OCI-LY3 (cell line): ENCODE data around the gene CLSTN2.

Source experiments
- EZH2phosphoT487 ChIP-seq: fragments of 200-600 bp; shearing (Covaris generic); IDR thresholded peaks from 2 replicates; pipeline ENCODE4 v1.6.1; 2018; ENCODE audit warnings: antibody characterized with exemption, mixed run types, low read depth
- TF ChIP-seq, protein P1 (sequence below): fragments of 200-600, 300-600 bp; sonication (generic); IDR thresholded peaks from 2 replicates; pipeline ENCODE4 v1.5.1; 2014; ENCODE audit warnings: antibody characterized with exemption, low read length, low read depth

DNA sequence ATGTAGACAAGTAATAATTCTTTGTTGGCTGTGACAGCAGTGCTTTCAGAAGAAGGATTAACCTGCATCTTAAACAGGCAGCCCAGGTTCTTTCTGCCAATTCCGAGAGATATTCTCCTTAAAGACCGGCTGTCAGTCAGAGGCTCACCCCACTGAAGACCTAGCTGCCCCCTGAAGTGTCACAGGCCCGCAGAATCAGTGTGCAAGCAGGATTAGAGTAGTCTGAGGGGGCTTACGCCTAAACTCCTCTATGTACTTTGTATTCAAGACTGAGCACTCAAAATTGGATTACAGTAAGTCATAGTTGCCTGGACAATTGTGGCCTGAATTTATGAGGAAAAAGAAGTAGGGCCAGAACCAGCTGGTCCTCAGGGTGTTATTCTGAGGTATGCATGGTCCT is 342.9 kb downstream of the CLSTN2 start:
- TF ChIP-seq, protein P1, sequence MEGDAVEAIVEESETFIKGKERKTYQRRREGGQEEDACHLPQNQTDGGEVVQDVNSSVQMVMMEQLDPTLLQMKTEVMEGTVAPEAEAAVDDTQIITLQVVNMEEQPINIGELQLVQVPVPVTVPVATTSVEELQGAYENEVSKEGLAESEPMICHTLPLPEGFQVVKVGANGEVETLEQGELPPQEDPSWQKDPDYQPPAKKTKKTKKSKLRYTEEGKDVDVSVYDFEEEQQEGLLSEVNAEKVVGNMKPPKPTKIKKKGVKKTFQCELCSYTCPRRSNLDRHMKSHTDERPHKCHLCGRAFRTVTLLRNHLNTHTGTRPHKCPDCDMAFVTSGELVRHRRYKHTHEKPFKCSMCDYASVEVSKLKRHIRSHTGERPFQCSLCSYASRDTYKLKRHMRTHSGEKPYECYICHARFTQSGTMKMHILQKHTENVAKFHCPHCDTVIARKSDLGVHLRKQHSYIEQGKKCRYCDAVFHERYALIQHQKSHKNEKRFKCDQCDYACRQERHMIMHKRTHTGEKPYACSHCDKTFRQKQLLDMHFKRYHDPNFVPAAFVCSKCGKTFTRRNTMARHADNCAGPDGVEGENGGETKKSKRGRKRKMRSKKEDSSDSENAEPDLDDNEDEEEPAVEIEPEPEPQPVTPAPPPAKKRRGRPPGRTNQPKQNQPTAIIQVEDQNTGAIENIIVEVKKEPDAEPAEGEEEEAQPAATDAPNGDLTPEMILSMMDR = no peak
- no peak for TF ChIP-seq EZH2phosphoT487
